ENCODE measurements around the gene ZNF518A.

DNA sequence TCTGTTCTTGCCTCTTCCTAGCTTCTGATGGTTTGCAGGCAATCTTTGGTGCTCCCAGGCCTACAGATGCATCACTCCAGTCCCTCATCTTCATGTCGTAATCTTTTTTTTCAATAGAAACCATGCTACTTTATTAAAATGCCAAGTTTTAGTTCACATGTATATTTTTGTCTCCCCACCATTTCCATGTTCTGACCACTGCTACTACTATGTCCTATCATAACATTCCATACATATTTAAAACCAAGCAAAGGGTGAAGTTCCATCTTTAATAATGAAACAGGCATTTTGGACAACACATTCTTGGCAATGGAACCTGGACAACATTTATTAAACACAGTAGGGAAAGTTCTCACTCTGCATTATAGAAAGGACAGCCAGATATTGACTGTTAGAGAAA, 58.8 kb downstream of the ZNF518A start:
- no peak for TF ChIP-seq L3MBTL2 (IDR thresholded peaks at IDR 0.05)
- TF ChIP-seq, protein P1, sequence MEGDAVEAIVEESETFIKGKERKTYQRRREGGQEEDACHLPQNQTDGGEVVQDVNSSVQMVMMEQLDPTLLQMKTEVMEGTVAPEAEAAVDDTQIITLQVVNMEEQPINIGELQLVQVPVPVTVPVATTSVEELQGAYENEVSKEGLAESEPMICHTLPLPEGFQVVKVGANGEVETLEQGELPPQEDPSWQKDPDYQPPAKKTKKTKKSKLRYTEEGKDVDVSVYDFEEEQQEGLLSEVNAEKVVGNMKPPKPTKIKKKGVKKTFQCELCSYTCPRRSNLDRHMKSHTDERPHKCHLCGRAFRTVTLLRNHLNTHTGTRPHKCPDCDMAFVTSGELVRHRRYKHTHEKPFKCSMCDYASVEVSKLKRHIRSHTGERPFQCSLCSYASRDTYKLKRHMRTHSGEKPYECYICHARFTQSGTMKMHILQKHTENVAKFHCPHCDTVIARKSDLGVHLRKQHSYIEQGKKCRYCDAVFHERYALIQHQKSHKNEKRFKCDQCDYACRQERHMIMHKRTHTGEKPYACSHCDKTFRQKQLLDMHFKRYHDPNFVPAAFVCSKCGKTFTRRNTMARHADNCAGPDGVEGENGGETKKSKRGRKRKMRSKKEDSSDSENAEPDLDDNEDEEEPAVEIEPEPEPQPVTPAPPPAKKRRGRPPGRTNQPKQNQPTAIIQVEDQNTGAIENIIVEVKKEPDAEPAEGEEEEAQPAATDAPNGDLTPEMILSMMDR (IDR thresholded peaks at IDR 0.05 in 2 of 3, conservative IDR thresholded peaks at IDR 0.05 in 1 of 3; ENCODE audit: insufficient read depth in 2 of 3, low read depth in 1 of 3, low read length in 3 of 3) = no peak
- no peak for TF ChIP-seq KDM4B (IDR thresholded peaks at IDR 0.05; ENCODE audit: borderline replicate concordance in 2 of 2, low read depth in 1 of 2)
